Stomach (tissue), 9 donors: Measurements from ENCODE around the gene PPAN. TPM values are rescaled to one million over a fixed set of nuclear protein-coding genes. Genes with fewer than 3 reads are reported as not detected.

Experiments
- DNase-seq, 2 donors: peaks; one replicate each; pipeline versions ENCODE4 v3.0.0 to v3.0.0-alpha.2; 2013 to 2019
- H3K27ac ChIP-seq, 5 donors: fragments of 200-600 bp in 4 of 5; sonication (generic) in 4 of 5; one replicate each; pipeline ENCODE4 v1.5.1; 2013 to 2019; ENCODE audit warnings: mild to moderate bottlenecking in 1 of 5, moderate library complexity in 1 of 5
- H3K27me3 ChIP-seq, 3 donors: fragments of 200-600 bp; sonication (generic); one replicate each; pipeline ENCODE4 v1.5.1; 2017 to 2019; ENCODE audit warnings: mixed run types in 1 of 3
- H3K36me3 ChIP-seq, 4 donors: fragments of 200-600 bp; sonication (generic); 1 replicate in 3 of 4; 2 replicates in 1 of 4; pipeline ENCODE4 v1.5.1; 2016 to 2019
- H3K4me1 ChIP-seq, 4 donors: fragments of 200-600 bp; sonication (generic); one replicate each; pipeline ENCODE4 v1.5.1; 2016 to 2019
- H3K4me3 ChIP-seq, 4 donors: fragments of 200-600 bp; sonication (generic) in 3 of 4; one replicate each; pipeline ENCODE4 v1.5.1; 2016 to 2019; ENCODE audit warnings: mild to moderate bottlenecking in 1 of 4
- H3K9me3 ChIP-seq, 4 donors: fragments of 200-600 bp; sonication (generic); one replicate each; pipeline ENCODE4 v1.5.1; 2016 to 2019
- CTCF ChIP-seq, 7 experiments: fragments of 450-650 bp in 4 of 7; fragments of 200-600 bp in 3 of 7; sonication (generic) in 3 of 7; IDR thresholded peaks; one replicate each; pipeline ENCODE4 v1.5.1; 2016 to 2019; ENCODE audit warnings: antibody characterized with exemption in 7 of 7, control low read depth in 2 of 7, mild to moderate bottlenecking in 1 of 7
- EP300 ChIP-seq: sonication (generic); formaldehyde crosslinking; IDR thresholded peaks from one replicate; pipeline ENCODE4 v1.6.1; 2017; ENCODE audit warnings: antibody characterized with exemption
- POLR2A ChIP-seq, 4 donors: fragments of 450-650 bp; IDR thresholded peaks; one replicate each; pipeline ENCODE4 v1.6.1; 2016; ENCODE audit warnings: antibody characterized with exemption in 4 of 4, control low read depth in 2 of 4, mild to moderate bottlenecking in 1 of 4, moderate library complexity in 1 of 4
- POLR2AphosphoS5 ChIP-seq, 3 donors: sonication (generic); formaldehyde crosslinking; IDR thresholded peaks; one replicate each; pipeline ENCODE4 v1.6.1; 2016; ENCODE audit warnings: antibody characterized with exemption in 3 of 3
- WGBS, 5 donors: extraction: QIAGEN DNeasy Blood & Tissue Kit in 3 of 5; methylation state at CpG; one replicate each; pipeline versions ENCODE4 v1.1.5 to v1.1.7; 2013 to 2018; 5-methylcytosine and 5-hydroxymethylcytosine counted together
- intact Hi-C: fragments of 100-400 bp; cut with DNase I; formaldehyde crosslinking; loops from one replicate; pipeline ENCODE4 v1.15.1; 2023; ENCODE audit warnings: low total_unique reads
- polyA plus RNA-seq, 3 donors: library from polyadenylated mRNA; stranded (reverse); fragments of 200-250 nt; gene quantifications; one replicate each; pipeline ENCODE4 v1.2.3, GENCODE V29; 2013
- total RNA-seq, 5 donors: library from RNA; depleted of rRNA; stranded (reverse); fragments of >200 nt; gene quantifications; one replicate each; pipeline versions ENCODE4 v1.1.0 to v1.2.3, GENCODE V29; 2014 to 2016
- donor health status: healthy with polysubstance abuse.
- donor health status: Bipolar disorder and iron deficiency.
- donor health status: healthy.

The PPAN gene
- total and polyA plus RNA-seq, 8 donors = 1.2 to 52.3 (median 34.7) TPM

GRCh38 chr19:10085641-10086590 is 20.2 kb upstream of the PPAN start, which contains the start of gene SHFL:
Gene SHFL, plus strand, starts transcription at chr19:10086317. Its CDS starts 111 bp downstream, at chr19:10086428.
- intact Hi-C loops = no loop called here

GRCh38 chr19:10086591-10087192 is 19.5 kb upstream of the PPAN start:
- TF ChIP-seq POLR2A (IDR thresholded peaks at IDR 0.05) (no peak), POLR2AphosphoS5 (IDR thresholded peaks at IDR 0.05) (no peak), CTCF (IDR thresholded peaks at IDR 0.05) (no peak), EP300 (no peak)
- H3K4me1 ChIP-seq = peaks cover 0 to 18% (median 16%) of the 10 kb centered on the region in 4 donors
- peaks cover 8 to 32% (median 29%) of the 10 kb centered on the region in 4 donors for H3K36me3 ChIP-seq
- intact Hi-C loops = no loop called here
- H3K27me3 ChIP-seq = no peaks in the 10 kb centered on the region
- H3K27ac ChIP-seq = peak overlapping the region; percentile 89 to 95 (median 92)
- H3K9me3 ChIP-seq = no peaks in the 10 kb centered on the region
- DNase-seq = peak in 1 of 2 donors; percentile 67
- H3K4me3 ChIP-seq = peak overlapping the region; percentile 94 to 99 (median 96)
- 4 to 11% (median 7%) methylated on average over 30 to 43 of the region's 43 CpGs for WGBS, 5 donors

More at GRCh38 chr19:10085641-10086590, 20.2 kb upstream of the PPAN start, which contains the start of gene SHFL:
- DNase-seq = peak; percentile 85 to 94
- H3K27ac ChIP-seq = peak within 1 kb of the TSS; percentile 89 to 95 (median 92)
- H3K4me3 ChIP-seq = peak within 1 kb of the TSS; percentile 94 to 99 (median 96)
- 3 to 10% (median 5%) methylated on average over 25 to 81 of the region's 81 CpGs for WGBS, 5 donors
- peaks cover 0 to 18% (median 16%) of the 10 kb centered on the region in 4 donors for H3K4me1 ChIP-seq
- TF ChIP-seq POLR2A (IDR thresholded peaks at IDR 0.05) = no peak
- peak in 2 of 3 donors; percentile 39 to 58 for TF ChIP-seq POLR2AphosphoS5 (IDR thresholded peaks at IDR 0.05)
- no peak for TF ChIP-seq EP300
- H3K36me3 ChIP-seq = peaks cover 8 to 24% (median 21%) of the 10 kb centered on the region in 4 donors
- no peaks in the 10 kb centered on the region for H3K9me3 ChIP-seq
- no peaks in the 10 kb centered on the region for H3K27me3 ChIP-seq

GRCh38 chr19:10087296-10088061 is 18.7 kb upstream of the PPAN start:
- TF ChIP-seq CTCF (IDR thresholded peaks at IDR 0.05) = no peak
- no peak for TF ChIP-seq POLR2AphosphoS5 (IDR thresholded peaks at IDR 0.05)
- TF ChIP-seq POLR2A (IDR thresholded peaks at IDR 0.05) = no peak
- no peak for TF ChIP-seq EP300
- peaks cover 12 to 40% (median 37%) of the 10 kb centered on the region in 4 donors for H3K36me3 ChIP-seq
- no peaks in the 10 kb centered on the region for H3K9me3 ChIP-seq
- peak overlapping the region; percentile 89 to 95 (median 92) for H3K27ac ChIP-seq
- DNase-seq = no peak
- H3K4me3 ChIP-seq = peak overlapping the region; percentile 94 to 99 (median 96)
- 87 to 89% (median 88%) methylated on average over 15 to 18 of the region's 18 CpGs for WGBS, 5 donors
- peaks cover 0 to 21% (median 17%) of the 10 kb centered on the region in 4 donors for H3K4me1 ChIP-seq
- intact Hi-C loops = no loop called here
- H3K27me3 ChIP-seq = no peaks in the 10 kb centered on the region

GRCh38 chr19:10088949-10089554 is 17.1 kb upstream of the PPAN start:
- H3K27me3 ChIP-seq = no peaks in the 10 kb centered on the region
- peaks cover 12 to 52% (median 49%) of the 10 kb centered on the region in 4 donors for H3K36me3 ChIP-seq
- WGBS, 5 donors = 90 to 94% (median 91%) methylated on average over 6 of the region's 6 CpGs
- DNase-seq = no peak
- intact Hi-C loops = no loop called here
- no peak overlapping the region for H3K4me3 ChIP-seq
- no peak for TF ChIP-seq CTCF (IDR thresholded peaks at IDR 0.05)
- no peak for TF ChIP-seq EP300
- TF ChIP-seq POLR2A (IDR thresholded peaks at IDR 0.05) = no peak
- TF ChIP-seq POLR2AphosphoS5 (IDR thresholded peaks at IDR 0.05) = no peak
- H3K9me3 ChIP-seq = no peaks in the 10 kb centered on the region
- no peak overlapping the region for H3K27ac ChIP-seq
- H3K4me1 ChIP-seq = peaks cover 0 to 21% (median 17%) of the 10 kb centered on the region in 4 donors
